COLO668 (cell line): ENCODE measurements around the gene TIGD2.
"Not testable (repeated sequence)": the region's sequence is repeated elsewhere in the genome, so short reads cannot be mapped to it uniquely, and the experiment has no call there.

Experiments
- DNase-seq: peaks from one replicate; lab custom pipeline; 2025; ENCODE audit not compliant: unreplicated experiment; lab: John Stamatoyannopoulos, UW

The TIGD2 gene

GRCh38 chr4:89119166-89119565 lies 7.8 kb downstream of the TIGD2 start:
- no peak for DNase-seq

GRCh38 chr4:89119836-89120235 lies 8.5 kb downstream of the TIGD2 start:
- DNase-seq = no peak

- no peak for DNase-seq
Measured at GRCh38 chr4:89121387-89122068, 10.2 kb downstream of the TIGD2 start.

GRCh38 chr4:89123451-89123851 lies 12.1 kb downstream of the TIGD2 start:
- DNase-seq = no peak

- no peak for DNase-seq
Measured at GRCh38 chr4:89125901-89126782, 14.8 kb downstream of the TIGD2 start.

GRCh38 chr4:89129080-89129640 lies 17.8 kb downstream of the TIGD2 start:
- DNase-seq = no peak

- DNase-seq = no peak
Measured at GRCh38 chr4:89134775-89135319, 23.5 kb downstream of the TIGD2 start.

GRCh38 chr4:89136525-89136924 lies 25.2 kb downstream of the TIGD2 start:
- DNase-seq = no peak

GRCh38 chr4:89137231-89137630 lies 25.9 kb downstream of the TIGD2 start:
- no peak for DNase-seq

GRCh38 chr4:89137695-89138094 lies 26.4 kb downstream of the TIGD2 start:
- no peak for DNase-seq

GRCh38 chr4:89140168-89140759 lies 28.9 kb downstream of the TIGD2 start:
- DNase-seq = no peak

- DNase-seq = no peak
Measured at GRCh38 chr4:89142691-89143669, 31.6 kb downstream of the TIGD2 start.

GRCh38 chr4:89144652-89145051 lies 33.3 kb downstream of the TIGD2 start:
- not testable (repeated sequence) for DNase-seq

GRCh38 chr4:89146196-89146595 lies 34.9 kb downstream of the TIGD2 start:
- DNase-seq = no peak

GRCh38 chr4:89152972-89153371 lies 41.6 kb downstream of the TIGD2 start:
- no peak for DNase-seq

GRCh38 chr4:89156174-89156914 lies 45.0 kb downstream of the TIGD2 start:
- DNase-seq = no peak

GRCh38 chr4:89157488-89158024 lies 46.2 kb downstream of the TIGD2 start:
- no peak for DNase-seq

GRCh38 chr4:89158884-89159503 lies 47.7 kb downstream of the TIGD2 start:
- peak; percentile 6 for DNase-seq

- no peak for DNase-seq
Measured at GRCh38 chr4:89160806-89161205, 49.5 kb downstream of the TIGD2 start.
